DMS 273 treated with DMSO at 0.1 percent for 48 hours (cell line): ENCODE measurements around the gene DNAJA3.

Experiments
- DNase-seq: peaks from one replicate; lab custom pipeline; 2025; lab: John Stamatoyannopoulos, UW

Gene DNAJA3

DNA sequence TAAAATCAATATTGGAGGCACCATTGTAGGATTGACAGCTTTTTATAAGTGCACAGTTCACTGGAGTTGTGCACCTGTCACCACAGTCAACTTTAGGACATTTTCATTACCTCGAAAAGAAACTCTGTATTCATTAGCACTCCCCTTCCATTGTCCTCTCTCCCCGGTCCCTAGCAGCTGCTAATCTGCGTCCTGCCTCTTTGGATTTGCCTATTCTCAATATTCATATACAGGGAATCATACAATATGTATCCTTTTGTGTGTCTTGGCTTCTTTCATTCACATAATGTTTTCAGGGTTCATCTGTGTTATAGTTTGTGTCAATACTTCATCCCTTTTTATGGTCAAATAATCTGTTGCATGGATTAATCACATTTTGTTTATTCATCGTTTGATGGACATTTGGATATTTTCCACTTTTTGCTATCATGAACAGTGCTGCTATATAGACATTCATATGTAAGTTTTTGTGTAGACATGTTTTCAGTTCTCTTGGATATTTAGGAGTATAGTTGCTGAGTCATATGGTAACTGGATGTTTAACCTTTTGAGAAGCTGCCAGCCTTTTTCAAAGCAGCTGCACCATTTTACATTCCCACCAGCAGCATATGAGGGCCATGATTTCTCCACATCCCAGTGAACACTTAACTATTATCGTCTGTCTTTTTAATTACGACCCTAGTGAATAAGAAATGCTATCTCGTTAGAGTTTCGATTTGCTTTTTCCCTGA, 9.8 kb downstream of the DNAJA3 start:
- no peak for DNase-seq

DNA sequence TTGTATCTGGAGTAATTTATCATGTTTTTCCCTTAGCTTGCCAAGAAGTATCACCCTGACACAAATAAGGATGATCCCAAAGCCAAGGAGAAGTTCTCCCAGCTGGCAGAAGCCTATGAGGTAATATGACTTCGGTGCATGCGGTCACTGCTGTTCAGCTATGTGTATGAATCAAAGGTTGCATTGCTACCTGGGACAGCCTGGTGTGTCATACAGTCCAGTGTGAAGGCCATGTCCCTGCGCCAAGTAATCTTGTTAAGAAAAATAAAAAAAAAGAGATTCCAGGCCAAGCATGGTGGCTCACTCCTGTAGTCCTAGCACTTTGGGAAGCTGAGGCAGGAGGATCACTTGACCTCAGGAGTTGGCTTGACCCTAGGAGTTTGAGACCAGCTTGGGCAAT, 11.7 kb downstream of the DNAJA3 start:
- no peak for DNase-seq

DNA sequence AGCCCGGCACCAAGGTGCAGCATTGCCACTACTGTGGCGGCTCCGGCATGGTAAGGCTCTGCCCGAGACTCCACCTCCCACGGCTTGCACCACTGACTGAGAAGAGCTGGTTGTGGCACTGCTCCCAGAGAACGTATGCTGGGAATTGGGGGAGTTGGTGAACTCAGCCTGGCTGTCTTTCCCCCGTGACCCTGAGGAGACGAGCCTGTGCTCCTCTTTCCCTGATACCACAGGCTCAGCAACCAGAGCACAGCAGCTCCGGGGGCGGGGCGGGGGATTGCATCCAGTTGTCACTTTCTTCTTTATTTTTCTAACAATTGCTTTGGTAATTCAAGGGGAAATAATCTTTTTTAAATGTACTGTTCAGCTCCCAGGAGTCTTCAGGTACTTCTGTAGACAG, 16.7 kb downstream of the DNAJA3 start:
- DNase-seq = no peak

DNA sequence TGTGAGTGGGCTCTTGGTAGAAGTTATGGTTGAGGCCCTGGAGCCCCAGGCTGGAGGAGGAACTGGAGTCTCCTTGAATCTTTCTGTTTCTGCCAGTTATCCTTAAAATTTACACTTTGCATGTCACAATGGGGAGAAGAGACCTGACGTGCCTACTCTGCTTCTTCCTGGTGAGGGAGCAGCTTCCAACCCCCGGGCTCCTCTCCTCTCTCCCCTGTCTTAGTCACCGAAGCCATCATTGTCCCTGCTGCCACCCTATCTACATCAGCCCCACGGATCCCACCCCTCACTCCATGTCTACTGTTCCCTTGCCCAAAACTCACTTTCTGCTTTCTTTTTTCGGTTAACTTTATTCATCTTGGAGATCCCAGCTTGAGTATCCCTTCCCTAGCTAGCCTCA, 17.6 kb downstream of the DNAJA3 start:
- DNase-seq = no peak

DNA sequence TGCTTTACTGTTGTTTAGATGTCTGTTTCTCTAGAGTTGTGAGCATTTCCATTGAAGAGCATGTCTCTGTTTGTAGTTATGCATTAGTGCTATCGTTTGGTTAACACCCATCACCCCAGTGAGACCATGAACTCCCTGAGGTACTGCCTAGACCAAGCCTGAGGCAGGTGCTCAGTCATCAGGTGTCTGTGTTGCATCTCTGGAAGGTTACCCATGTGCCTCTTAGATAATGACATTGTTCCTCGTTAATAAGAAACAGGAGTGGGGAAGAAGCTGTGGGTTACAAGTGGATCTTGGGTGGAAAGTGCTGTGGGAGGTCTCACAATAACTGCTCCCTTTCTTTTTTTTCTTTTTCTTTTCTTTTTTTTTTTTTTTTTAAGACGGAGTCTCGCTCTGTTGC, 18.3 kb downstream of the DNAJA3 start:
- DNase-seq = no peak

DNA sequence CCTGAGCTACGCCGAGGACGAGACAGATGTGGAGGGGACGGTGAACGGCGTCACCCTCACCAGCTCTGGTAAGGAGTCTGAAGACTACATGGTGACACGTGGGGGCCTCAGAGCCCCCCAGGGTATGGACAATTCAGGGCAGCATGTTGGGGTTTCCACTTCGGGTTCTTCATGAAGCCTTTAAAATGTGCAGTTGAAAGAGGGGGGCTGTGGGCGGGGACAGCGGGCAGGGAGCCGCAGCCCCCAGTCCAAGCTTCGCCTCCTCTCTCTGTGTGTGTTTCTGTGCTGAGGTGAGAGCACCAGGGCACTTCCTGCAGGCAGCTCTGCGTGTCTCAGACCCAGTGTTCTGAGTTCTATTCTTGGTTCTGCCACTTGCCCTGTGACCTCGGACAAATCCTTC, 24.8 kb downstream of the DNAJA3 start:
- no peak for DNase-seq

DNA sequence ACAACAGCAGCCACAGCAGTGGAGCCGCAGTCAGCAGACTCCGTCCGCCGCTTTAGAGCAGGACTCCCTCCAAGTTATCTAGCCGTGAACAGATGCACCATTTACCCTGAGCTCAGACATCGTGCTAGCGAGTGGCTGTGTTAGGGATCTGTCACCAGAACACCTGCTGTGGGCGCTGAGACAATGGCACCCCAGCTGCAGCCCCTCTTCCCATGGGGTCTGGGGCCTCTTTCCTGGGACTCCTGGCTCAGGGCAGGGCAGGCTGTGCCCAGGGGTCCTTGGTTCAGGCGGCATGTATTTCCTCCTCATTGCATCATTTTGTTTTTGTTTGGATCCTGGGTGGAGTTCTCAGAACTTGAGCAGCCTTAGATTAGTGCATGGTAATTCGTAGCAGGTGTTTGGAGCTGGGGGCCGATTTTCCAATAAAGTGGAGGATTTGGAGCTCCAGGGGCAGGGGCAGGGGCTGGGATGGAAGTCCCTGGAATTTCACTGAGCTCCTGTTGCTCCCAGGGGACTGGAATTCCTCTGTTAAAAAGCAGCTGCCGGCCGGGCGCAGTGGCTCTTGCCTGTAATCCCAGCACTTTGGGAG, 25.4 kb downstream of the DNAJA3 start:
- no peak for DNase-seq

DNA sequence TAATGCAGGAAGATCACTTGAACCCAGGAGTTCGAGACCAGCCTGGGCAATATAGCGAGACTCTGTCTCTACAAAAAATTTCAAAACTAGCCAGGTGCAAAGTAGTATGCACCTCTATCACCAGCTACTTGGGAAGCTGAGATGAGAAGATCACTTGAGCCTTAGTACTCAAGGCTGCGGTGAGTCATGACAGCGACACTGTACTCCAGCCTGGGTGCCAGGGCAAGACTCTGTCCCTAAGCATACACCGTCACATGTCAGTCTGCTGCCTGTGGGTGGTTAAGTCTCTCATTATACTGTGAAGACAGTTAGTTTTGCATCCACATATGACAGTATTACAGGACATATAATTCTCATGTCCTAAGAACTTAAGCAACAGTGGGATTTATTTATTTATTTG, 27.0 kb downstream of the DNAJA3 start:
- no peak for DNase-seq

DNA sequence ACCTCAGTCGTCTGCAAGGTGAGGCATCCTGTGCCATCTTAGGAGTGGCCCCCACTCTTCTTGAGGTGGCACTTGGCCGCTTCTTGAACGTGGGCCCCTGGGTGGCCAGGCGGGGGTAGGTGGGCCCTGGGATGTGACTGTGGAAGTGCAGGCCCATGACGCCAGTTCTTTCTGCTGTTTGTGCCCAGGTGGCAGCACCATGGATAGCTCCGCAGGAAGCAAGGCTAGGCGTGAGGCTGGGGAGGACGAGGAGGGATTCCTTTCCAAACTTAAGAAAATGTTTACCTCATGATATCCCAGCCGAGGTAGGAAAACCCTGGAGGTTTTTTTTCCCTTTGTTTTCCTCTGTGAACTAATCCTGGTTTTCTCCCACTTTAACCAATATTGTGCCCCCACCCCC, 29.0 kb downstream of the DNAJA3 start:
- DNase-seq = no peak

DNA sequence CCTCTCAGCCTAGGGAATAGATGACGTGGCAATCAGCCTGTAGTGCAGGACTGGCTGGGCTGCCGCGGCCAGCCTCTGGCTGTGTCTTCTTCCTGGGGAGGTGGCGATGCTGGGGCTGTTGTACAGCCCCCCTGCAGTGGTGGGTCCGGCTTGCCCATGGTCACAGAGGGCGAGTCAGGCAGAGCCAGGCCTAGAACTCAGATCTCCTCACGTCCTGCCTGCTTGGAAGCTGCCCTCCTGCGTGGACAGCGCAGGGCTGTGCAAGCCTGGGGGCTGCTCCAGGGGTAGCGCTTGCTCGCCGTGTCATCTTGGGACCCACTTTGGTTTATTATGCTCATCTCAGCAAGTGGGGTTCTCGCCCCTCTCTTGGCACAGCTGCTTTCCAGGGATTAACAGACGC, 29.4 kb downstream of the DNAJA3 start:
- no peak for DNase-seq

DNA sequence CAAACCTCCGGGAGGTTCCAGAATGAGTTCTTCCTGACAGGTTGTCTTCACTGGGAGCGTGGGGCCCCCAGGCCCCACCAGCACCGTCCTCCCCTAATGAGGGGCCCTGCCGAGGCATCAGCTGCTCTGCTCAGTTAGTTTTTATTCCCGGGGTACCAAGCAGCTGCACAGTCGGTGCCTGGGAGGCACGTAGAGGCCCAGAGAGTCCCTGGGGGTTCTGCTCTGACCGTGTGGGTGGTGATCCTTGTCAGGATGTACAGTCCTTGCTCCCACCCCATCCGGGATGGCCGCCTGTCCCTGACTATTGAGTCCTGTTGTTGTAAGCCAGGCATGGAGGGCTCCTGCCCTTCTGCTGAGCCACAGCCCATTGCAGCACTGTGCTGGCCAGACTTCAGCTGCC, 30.3 kb downstream of the DNAJA3 start:
- no peak for DNase-seq

DNA sequence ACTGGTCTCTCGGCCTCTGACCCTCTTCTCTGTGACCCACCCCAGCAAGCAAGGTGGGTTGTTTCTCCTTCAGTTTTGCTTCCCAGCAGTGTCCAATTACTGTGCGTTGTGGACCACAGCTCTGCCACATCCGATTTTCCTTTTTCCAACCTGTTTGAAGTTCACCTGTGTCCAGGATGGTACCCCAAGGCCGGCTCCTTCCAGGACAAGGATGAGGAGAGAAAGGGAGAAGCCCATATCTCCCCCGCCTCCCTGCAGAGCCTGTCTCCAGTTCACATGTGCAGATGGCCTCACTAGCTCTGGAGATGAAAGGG, 35.2 kb downstream of the DNAJA3 start:
- DNase-seq = no peak

DNA sequence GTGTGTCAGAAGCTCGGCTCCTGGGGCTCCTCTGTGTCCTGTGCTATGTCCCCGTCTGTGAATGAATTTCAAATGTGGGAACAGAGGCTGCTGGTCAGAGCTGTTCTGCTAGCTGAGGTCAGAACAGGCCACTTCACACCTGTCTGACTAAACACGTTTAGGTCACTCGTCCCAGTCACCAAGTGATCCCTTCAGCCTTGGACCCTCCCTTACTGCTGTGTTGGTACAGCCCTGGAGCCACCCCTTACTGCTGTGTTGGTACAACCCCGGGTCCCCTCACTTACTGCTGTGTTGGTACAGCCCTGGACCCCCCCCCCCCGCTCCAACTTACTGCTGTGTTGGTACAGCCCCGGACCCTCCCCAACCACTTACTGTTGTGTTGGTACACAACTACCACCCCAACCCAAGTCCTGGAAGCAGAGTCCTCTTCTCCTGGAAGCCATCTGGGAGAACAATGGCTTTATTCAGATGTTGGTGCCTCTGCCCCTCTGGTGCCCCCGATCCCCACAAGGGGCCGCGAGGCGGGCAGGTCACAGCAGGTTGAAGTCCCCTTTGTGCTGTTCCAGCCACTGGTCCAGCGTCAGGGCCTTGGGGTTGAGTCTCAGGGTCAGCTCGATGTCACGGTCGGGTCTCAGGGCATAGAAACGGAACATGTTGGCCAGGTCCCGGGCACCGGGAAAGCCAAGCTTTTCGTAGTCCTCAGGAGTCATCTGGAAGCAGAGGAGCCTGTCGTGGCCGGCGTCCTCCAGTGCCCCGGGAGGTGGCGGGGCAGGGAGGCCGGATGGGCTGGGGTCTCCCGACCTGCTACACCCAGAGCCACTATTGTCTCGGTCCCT, 35.8 kb downstream of the DNAJA3 start:
- DNase-seq = peak; percentile 54

DNA sequence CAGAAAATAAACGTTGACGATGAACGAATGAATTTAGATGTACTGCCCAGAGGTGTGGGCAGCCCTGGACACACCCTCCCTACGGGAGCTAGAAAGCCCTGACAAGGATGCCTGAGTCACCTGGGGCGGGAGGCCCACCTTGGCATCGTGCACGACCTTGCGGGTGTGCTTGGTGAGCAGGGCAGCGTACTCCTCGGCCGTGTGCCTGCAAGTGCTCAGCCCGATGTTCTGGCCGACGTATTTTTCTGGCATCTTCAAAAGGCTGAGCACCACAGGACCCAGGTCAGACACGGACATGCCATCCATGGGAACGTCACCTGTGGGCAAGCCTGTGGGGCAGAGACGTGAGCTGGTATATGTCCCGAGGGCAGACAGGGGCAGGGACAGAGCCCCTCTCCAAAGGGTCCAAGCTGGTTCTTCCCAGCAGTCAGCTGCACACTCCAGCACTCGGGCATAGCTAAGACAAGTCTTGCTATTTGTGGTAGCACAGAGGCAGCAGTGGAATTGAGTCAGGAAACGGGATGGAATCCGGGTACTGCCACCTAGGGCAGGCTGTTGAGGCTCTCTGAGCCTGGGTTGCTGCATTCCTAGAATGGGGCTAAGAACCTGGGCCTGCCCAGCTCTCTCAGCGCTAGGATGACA, 38.0 kb downstream of the DNAJA3 start:
- DNase-seq = no peak

DNA sequence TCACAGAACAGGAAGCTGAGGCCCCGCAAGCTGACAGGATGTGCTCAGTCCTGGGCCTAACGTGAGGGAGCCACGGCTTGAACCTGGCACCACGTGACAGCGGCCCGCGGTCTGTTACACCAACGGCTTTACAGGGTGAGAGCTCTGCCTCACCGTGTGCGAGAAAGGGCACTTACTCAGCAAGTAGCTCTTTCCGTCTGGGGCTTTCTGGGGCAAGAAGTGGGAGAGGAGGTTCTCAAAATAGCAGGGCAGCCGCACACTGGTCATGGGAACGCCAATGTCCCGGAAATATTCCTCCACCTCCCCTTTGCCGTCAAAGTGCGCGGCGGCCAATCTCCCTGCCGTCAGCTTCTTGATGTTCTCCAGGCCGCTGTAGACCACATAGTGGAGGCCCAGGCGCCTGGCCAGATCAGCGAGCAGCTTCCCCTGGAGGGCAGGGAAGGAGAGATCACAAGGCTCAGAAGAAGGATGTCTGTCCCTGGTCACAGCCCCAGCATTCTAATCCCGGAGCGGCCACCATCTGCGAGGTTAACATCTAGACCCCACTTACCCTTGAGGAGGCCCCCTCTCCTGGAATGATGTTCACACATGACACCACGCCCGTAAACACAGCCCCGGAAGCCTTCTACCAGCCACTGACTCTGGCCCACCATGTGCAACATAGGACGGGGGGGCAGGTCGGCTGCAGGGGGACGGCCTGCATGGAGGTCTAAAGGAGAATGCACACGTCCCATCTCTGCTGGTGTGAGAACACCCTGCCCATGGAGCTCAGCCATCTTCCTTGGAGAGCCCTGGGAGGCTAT, 40.5 kb downstream of the DNAJA3 start:
- no peak for DNase-seq

DNA sequence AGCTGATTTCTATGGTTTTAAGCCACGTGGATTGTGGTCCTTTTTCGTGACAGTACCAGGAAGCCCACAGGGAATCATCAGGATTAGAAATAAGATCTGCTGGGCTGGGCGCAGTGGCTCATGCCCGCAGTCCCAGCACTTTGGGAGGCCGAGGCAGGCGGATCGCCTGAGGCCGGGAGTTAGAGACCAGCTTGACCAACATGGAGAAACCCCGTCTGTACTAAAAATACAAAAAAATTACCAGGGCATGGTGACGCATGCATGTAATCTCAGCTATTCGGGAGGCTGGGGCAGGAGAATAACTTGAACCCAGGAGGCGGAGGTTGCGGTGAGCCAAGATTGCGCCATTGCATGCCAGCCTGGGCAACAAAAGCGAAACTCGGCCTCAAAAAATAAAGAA, 42.2 kb downstream of the DNAJA3 start:
- DNase-seq = no peak

DNA sequence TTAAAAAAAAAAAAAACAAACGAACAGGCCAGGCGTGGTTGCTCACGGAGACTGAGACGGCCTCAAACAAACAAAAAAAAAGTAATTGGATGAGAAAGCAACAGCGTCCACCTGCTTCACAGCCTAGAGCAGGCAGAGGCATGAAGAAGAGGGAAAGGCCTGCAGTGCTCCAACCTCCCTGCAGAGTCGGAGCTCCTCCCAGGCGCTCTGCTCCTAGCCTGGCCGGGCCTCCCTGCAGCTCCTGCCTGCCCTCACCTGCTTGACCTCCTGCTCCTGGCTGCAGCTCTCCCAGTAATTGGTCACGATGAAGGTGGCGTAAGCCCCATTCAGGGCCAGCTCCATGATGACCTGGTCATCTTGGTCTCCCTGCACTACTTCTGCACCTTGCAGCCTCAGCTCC, 43.3 kb downstream of the DNAJA3 start:
- no peak for DNase-seq

DNA sequence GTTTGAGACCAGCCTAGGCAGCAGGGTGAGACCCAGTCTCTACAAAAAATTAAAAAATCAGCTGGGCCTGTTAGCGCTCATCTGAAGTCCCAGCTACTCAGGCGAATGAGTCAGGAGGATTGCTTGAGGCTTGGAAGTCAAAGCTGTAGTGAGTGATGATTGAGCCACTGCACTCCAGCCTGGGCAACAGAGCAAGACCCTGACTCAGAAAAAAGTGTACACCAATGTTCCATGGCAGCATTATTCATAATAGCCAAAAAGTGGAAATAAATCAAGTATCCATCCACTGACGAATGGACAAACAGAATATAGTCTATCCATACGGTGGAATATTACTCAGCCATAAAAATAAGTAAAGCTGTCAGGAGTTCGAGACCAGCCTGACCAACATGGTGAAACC, 46.2 kb downstream of the DNAJA3 start:
- no peak for DNase-seq

DNA sequence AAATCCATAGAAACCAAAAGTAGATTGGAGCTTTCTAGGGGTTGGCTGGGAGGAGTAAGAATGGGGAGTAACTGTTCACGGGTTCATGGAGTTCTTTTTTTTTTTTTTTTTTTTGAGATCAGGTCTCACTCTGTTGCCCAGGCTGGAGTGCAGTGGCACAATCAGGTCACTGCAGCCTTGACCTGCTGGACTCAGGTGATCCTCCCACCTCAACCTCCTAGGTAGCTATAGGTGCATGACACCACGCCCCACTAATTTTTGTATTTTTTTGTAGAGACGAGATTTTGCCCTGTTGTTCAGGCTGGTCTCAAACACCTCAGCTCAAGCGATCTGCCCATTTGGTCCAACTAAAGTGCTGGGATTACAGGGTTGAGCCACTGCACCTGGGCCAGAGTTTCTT, 47.2 kb downstream of the DNAJA3 start:
- DNase-seq = no peak

DNA sequence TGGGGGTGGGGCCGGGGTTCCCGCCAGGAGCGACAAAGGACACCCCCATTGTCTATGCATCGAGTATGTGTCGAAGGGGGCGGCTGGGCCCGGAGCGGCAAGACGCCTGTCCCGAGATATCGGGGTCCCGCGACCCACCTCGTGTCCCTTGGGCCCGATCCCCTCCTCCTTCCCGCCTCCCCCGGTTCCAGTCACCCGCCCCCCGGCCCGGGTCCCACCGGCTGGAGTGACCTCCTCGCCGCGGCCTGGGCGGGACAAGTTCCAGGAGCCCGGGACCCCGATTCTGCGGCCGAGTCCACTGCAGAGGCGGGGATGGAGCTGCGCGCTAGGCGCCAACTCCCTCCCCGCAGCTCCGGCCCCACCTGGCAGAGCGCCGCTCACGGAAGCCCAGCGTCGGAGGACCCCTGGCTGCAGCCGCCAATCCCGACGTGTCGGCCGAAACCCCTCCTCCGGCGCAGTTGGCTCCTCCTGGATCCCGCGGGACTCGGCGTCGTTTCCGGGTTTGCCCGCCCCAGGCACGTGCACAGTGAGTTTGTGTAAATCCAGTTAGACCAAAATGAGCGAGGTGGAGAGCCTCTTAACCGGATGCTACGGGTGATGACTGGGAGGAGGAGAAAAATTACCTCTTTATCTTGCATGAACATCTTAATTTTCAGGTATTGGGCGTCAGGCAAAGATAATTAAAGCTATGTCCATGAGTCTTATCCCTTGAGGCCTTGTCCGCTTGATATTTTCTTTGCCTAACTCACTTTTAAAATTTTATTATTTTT, 48.7 kb downstream of the DNAJA3 start, which contains the start of gene NMRAL1:
Gene NMRAL1 (minus strand): TSS at position 434 of the 770 bp plus-strand sequence. CDS start 493 bp downstream, outside the sequence.
- peak; percentile 82 for DNase-seq
